K562 (cell line): ENCODE measurements around the gene ENTPD6. TPM values are rescaled to one million over a fixed set of nuclear protein-coding genes. Genes with fewer than 3 reads are reported as not detected.

Source experiments
- ATAC-seq: fragments of 200-7000 bp; cut with Tn5 transposase; 3 replicates; pipeline ENCODE4 v1.9.1; 2020; ENCODE audit warnings: moderate library complexity
- BruUV-seq: library from RNA; stranded (reverse); fragments of 400-500 nt; replicated peaks from 2 replicates; lab custom pipeline; 2021; lab: Mats Ljungman, UMichigan
- CTCF ChIA-PET: fragments of 300-600 bp; formaldehyde crosslinking; extraction: SDS; loops from one replicate; lab custom pipeline; 2021; ENCODE audit warnings: low intra/inter-chr PET ratio; lab: Yijun Ruan, JAX
- POLR2A ChIA-PET: fragments of 300-600, 350-650 bp; sonication (Branson Sonifier 250); formaldehyde crosslinking; extraction: SDS; loops from one replicate; lab custom pipeline; 2021; ENCODE audit warnings: antibody characterized with exemption, inconsistent platforms; lab: Yijun Ruan, JAX
- DNase-seq, 4 experiments: peaks; one replicate each; pipeline versions ENCODE4 v3.0.0 to v3.0.0-alpha.2; 2011 to 2018; ENCODE audit warnings: low spot score in 3 of 4, mixed read lengths in 3 of 4; ENCODE audit errors: extremely low read depth in 1 of 4
- FAIRE-seq: peaks from 2 replicates; lab custom pipeline; 2011; peaks lifted over from hg19 to GRCh38; lab: Jason Lieb, UNC
- H2AFZ ChIP-seq: 2 replicates; pipeline ENCODE4 v1.6.0; 2011; ENCODE audit warnings: low read depth, low read length, control low read depth, inconsistent platforms
- H3K27ac ChIP-seq: fragments of 200-600 bp; 3 replicates; pipeline ENCODE4 v1.8.0; 2011; ENCODE audit warnings: low read depth, mild to moderate bottlenecking, control low read depth, inconsistent platforms, low read length, moderate library complexity, mixed read lengths; ENCODE audit errors: extremely low read depth
- H3K27me3 ChIP-seq, 2 experiments: fragments of 300-600 bp in 1 of 2; 2 replicates in 1 of 2; 3 replicates in 1 of 2; pipeline versions ENCODE4 v1.6.0 to v1.8.0; 2011; ENCODE audit warnings: inconsistent platforms in 2 of 2, low read length in 2 of 2, mild to moderate bottlenecking in 1 of 2, mixed read lengths in 1 of 2, moderate library complexity in 1 of 2; ENCODE audit not compliant: control insufficient read depth in 2 of 2, insufficient read depth in 2 of 2
- H3K36me3 ChIP-seq: fragments of 300-600 bp; 3 replicates; pipeline ENCODE4 v1.8.0; 2011; ENCODE audit warnings: mild to moderate bottlenecking, low read length, inconsistent platforms; ENCODE audit not compliant: control insufficient read depth, insufficient read depth
- H3K4me1 ChIP-seq, 2 experiments: fragments of 200-600 bp in 1 of 2; replicated peaks in 1 of 2; 2 replicates in 1 of 2; 3 replicates in 1 of 2; pipeline versions ENCODE4 v1.5.1 to v1.8.0; 2011; ENCODE audit warnings: inconsistent platforms in 2 of 2, low read length in 2 of 2, mild to moderate bottlenecking in 1 of 2, mixed read lengths in 1 of 2, moderate library complexity in 1 of 2; ENCODE audit not compliant: control insufficient read depth in 2 of 2, insufficient read depth in 2 of 2
- H3K4me2 ChIP-seq: 2 replicates; pipeline ENCODE4 v1.6.1; 2011; ENCODE audit warnings: low read length, control low read depth, inconsistent platforms, mixed read lengths; ENCODE audit not compliant: insufficient read depth
- H3K4me3 ChIP-seq: fragments of 200-600 bp; sonication (generic), shearing (Covaris generic); 2 replicates; pipeline ENCODE4 v1.5.1; 2016; ENCODE audit warnings: control low read depth, inconsistent platforms
- H3K79me2 ChIP-seq: fragments of 200-600 bp; 3 replicates; pipeline ENCODE4 v1.8.0; 2011; ENCODE audit warnings: low read length, inconsistent platforms; ENCODE audit not compliant: control insufficient read depth, insufficient read depth
- H3K9ac ChIP-seq, 2 experiments: 2 replicates each; pipeline versions ENCODE4 v1.6.0 to v1.6.1; 2011; ENCODE audit warnings: low read depth in 2 of 2, low read length in 2 of 2, control low read depth in 1 of 2, inconsistent platforms in 1 of 2, mild to moderate bottlenecking in 1 of 2, mixed read lengths in 1 of 2; ENCODE audit not compliant: insufficient read depth in 1 of 2
- H3K9me1 ChIP-seq: one replicate; pipeline ENCODE4 v1.6.0; 2011; ENCODE audit warnings: inconsistent platforms, mild to moderate bottlenecking, low read length, moderate library complexity; ENCODE audit not compliant: control insufficient read depth, insufficient read depth
- H3K9me3 ChIP-seq: replicated peaks from 2 replicates; pipeline ENCODE4 v1.5.1; 2011; ENCODE audit warnings: low read depth, low read length, inconsistent platforms; ENCODE audit not compliant: control insufficient read depth, insufficient read depth
- H4K20me1 ChIP-seq: replicated peaks from 2 replicates; pipeline ENCODE4 v1.6.1; 2011; ENCODE audit warnings: low read length, inconsistent platforms, mixed read lengths; ENCODE audit not compliant: control insufficient read depth, insufficient read depth
- SIRT6 ChIP-seq: IDR thresholded peaks from one replicate; pipeline ENCODE4 v1.6.1; 2012; ENCODE audit warnings: low read depth, mild to moderate bottlenecking, control low read depth, inconsistent platforms, low read length, moderate library complexity
- TFAP4 ChIP-seq: sonication (generic); formaldehyde crosslinking; IDR thresholded peaks from 2 replicates; pipeline ENCODE4 v1.8.0; 2022; ENCODE audit warnings: missing genetic modification reagents, mild to moderate bottlenecking, moderate library complexity, borderline replicate concordance
- ZNF639 ChIP-seq, 2 experiments: fragments of 200-800 bp in 1 of 2; sonication (Bioruptor generic) in 1 of 2; sonication (generic) in 1 of 2; formaldehyde crosslinking in 1 of 2; IDR thresholded peaks in 1 of 2; conservative IDR thresholded peaks in 1 of 2; 2 replicates each; pipeline versions ENCODE4 v1.5.0 to v1.6.1; 2016 to 2020; ENCODE audit warnings: missing compliant biosample characterization in 1 of 2, missing genetic modification characterization in 1 of 2, missing genetic modification reagents in 1 of 2
- WGBS: fragments of 100-300 bp; shearing (Covaris generic); methylation state at CpG from one replicate; pipeline ENCODE4 v1.1.6; 2016; ENCODE audit warnings: low coverage, mixed read lengths; ENCODE audit not compliant: insufficient coverage; ENCODE audit errors: missing lambda C conversion rate; 5-methylcytosine and 5-hydroxymethylcytosine counted together
- in situ Hi-C: fragments of 300-500 bp; cut with MboI; formaldehyde crosslinking; loops from 4 replicates; pipeline ENCODE4 v1.15.0; 2018; ENCODE audit warnings: inconsistent platforms, mixed read lengths
- intact Hi-C: fragments of 100-400 bp; cut with micrococcal nuclease; formaldehyde crosslinking; loops from 2 replicates; pipeline ENCODE4 v1.14.2; 2022
- polyA plus RNA-seq, 8 experiments: library from polyadenylated mRNA; depleted of rRNA in 4 of 8; stranded (reverse) in 5 of 8; unstranded in 3 of 8; fragments of >200 nt; fragmentation: Nextera tagmentation in 2 of 8; fragmentation: Illumina TruSeq in 1 of 8; extraction: Ambion mirVana in 2 of 8; extraction: Trizol in 1 of 8; gene quantifications; 2 replicates each; pipeline versions ENCODE4 v1.2.1 to v1.2.3, GENCODE V29; 2011 to 2014; ENCODE audit warnings: inconsistent platforms in 1 of 8, missing spikeins in 1 of 8
- total RNA-seq, 7 experiments: library from RNA; depleted of rRNA in 6 of 7; stranded (reverse); fragments of >200 nt in 6 of 7; fragmentation: Illumina TruSeq in 2 of 7; extraction: Trizol in 2 of 7; gene quantifications; 2 replicates each; pipeline versions ENCODE4 v1.2.1 to v1.2.3, GENCODE V29; 2011 to 2021; ENCODE audit warnings: low replicate concordance in 1 of 7

The ENTPD6 gene
- total and polyA plus RNA-seq, 9 of the 15 experiments (the other 6 are each of a cell fraction or from before 2014, with no cell fraction given), result 0.82 to 36.8 (median 22.4) TPM

- WGBS, result 77% methylated on average over 13 of the region's 21 CpGs
- no TSS peak for BruUV-seq
- Histone ChIP-seq H3K36me3 (peaks cover 21% of the 10 kb centered on the region; the same call in 2 of the 3 replicates), H3K9ac (no peak overlapping the region; a peak in 1 of 4 replicates), H3K9me3 (no peaks in the 10 kb centered on the region), H3K4me2 (no peak overlapping the region), H3K4me1 (peaks cover 4 to 18% of the 10 kb centered on the region in 2 experiments; a peak in 4 of 5 replicates), H3K27ac (no peak overlapping the region), H2AFZ (no peak overlapping the region), H3K4me3 (no peak overlapping the region), H3K79me2 (no peaks in the 10 kb centered on the region), H4K20me1 (no peaks in the 10 kb centered on the region), H3K27me3 (no peaks in the 10 kb centered on the region), H3K9me1 (no peaks in the 10 kb centered on the region)
- in situ Hi-C loops, result no loop called here
- FAIRE-seq, result no peak
- POLR2A ChIA-PET, result no interaction called here
- ATAC-seq, result no peak
- TF ChIP-seq SIRT6, result no peak
- no peak for TF ChIP-seq ZNF639 (CRISPR knock-in tag; conservative IDR thresholded peaks at IDR 0.05 in 1 of 2, IDR thresholded peaks at IDR 0.05 in 1 of 2)
- no peak for TF ChIP-seq TFAP4 (CRISPR knock-in tag)
- DNase-seq, result no peak
- intact Hi-C loops, result no loop called here
- CTCF ChIA-PET, result no interaction called here
Measured at GRCh38 chr20:25217161-25218108, 21.9 kb downstream of the ENTPD6 start.
